Activated naive CD4-positive, alpha-beta T cell treated with Interleukin-2 at 50 U/mL for 16 hours (primary cell): ENCODE data around the gene UVSSA.

Experiments used
- DNase-seq: peaks from one replicate; pipeline ENCODE4 v3.0.0-alpha.2; 2020

UVSSA gene

DNA sequence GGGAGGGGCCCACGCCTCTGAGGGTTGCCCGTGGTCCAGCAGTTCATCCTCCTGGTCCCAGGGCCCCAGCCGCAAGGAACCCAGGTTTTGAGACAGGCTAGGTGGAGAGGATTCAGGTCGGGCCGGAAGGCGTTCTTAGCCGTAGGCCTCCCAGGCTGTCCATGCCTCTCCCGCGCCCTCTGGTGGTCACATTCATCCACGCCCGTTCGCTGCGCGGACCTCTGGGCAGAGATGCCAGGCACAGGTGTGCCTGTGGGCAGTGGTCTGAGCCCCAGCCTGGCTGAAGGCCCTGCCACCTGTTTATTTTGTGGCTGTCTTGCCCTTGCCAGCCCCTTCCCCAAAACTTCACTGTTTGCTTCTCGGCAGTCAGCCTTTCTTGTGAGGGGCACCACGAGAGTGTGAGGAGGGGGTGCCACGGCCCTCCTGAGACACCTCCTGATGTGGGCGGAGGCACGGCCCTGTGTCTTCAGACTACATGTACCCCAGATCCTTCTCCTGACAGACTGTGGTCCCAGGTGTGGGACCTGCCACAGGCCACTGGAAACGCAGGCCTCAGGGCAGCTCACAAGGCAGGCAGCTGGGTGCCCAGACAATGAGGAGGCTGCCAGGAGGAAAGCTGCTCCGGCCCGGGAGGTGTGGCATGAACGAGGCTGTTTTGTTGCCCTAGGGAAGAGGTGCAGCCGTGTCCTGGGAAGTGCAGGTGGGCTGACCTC is 5.0 kb downstream of the UVSSA start:
- DNase-seq, result peak; percentile 90

DNA sequence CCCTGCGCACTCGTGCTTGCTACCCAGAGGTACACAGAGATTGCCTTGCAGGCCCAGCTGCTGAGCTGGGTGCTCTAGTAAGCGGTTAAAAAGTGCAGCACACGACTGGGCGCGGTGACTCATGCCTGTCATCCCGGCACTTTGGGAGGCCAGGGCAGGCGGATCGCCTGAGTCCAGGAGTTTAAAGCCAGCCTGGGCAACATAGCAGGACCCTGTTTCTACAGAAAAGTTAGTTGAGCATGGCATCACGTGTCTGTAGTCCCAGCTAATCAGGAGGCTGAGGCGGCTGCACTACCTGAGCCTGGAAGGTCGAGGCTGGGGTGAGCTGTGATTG is 5.5 kb downstream of the UVSSA start:
- DNase-seq, result no peak

DNA sequence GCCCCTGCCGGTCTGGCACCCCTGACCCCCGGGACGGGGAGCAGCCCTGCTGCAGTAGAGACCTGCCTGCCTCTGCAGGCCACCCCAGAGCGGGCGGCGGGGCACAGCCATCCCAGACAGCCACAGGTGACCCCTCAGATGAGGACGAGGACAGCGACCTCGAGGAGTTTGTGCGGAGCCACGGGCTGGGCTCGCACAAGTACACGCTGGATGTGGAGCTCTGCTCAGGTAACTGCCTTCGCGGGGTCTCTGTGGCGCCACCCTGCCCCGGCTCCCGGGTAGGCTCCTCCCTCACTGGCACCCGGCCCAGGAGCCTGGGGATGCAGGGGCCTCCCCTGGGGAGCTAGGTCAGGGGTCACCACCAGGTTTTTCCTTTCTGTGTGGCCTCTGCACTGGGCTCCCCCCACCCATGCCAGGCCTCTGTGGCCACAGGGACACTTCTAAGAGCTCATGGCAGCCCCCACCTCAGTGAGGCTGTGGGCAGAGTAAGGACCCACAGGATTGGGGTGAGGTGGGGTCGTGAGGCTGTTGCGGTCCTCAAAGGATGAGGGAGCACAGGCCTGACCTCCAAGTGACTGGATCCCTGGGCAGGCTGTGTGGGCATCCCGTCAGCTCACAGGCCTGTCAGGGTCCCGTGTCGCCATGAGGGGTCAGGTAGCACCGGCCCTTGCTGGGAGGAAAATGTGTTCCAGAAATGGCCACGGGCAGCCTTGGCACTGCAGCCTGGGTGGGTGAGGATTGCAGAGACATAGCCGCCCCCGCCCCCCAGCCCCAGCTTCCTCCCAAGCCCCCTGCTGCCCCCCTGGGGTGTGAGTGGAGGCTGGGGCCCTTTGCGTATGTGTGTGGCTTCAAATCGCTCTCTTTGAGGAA is 6.4 kb downstream of the UVSSA start:
- no peak for DNase-seq

- DNase-seq, result no peak
These were observed 7.4 kb downstream of the UVSSA start for GRCh38 chr4:1354136-1354982.

GRCh38 chr4:1354983-1355275 is 7.9 kb downstream of the UVSSA start:
- no peak for DNase-seq

DNA sequence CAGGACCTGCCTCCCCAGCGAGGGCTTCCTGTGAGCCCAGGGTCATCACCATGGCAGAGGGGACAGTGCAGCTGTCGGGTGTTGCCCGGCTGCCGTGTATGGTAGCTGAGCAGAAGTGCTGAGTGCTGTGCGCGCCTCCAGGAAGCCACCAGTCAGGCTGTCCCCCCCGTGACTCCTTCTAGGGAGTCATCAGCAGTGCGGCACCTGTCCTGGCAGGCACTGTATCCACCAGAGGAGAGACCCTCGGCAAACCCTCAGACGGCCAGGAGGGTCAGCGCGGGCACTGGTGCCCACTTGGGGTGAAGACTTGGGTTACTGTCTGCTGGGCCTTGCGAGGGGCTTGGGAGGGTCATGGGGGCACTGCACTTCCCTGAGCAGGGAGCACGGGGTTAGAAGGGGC is 8.4 kb downstream of the UVSSA start:
- DNase-seq, result no peak

- peak; percentile 46 for DNase-seq
These were observed 9.4 kb downstream of the UVSSA start for GRCh38 chr4:1356181-1356998.

DNA sequence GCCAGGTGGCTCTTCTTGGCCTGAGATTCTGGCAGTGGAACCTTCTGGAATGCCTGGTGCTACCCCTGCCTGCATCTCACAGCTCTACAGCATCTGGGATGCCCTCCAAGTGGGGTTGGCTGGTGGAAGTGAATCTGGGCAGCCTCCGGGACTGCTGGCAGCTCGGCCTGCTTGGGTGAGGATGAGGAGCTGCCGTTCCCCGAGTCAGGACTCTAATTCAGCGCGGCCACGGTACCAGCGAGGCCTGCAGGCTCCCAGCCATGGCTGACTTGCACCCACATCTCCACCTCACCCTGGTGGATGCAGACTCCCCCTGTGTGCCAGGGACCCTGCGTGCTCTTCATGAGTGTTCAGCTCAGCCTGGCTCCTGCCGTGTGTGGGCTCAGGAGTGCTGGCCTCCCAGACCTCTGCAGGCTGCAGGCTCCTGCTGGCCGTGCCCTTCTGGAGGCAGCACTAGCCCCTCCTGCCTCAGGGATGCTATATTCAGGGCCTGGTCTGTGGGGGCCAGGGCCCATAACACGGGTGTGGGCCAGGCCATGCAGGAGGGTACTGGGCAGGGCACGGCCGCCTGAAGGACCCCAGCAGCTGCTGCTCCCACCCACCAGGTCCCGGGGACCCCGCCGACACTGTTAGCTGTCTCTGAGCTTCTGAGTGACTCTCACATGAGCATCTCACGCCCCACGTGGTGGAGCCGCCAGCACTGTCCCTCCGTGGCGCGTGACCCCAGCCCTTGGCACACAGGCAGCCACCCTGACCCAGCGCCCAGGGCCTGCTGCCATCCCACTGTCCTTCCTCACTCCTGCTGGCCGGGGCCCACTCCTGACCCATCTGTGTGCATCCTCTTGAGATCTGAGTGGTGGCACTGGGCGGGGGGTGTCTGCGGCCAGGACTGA is 10.6 kb downstream of the UVSSA start:
- DNase-seq, result no peak

- no peak for DNase-seq
These were observed 11.6 kb downstream of the UVSSA start for GRCh38 chr4:1358421-1359143.

- DNase-seq, result no peak
These were observed 12.1 kb downstream of the UVSSA start for GRCh38 chr4:1359144-1359501.

GRCh38 chr4:1359976-1360375 is 13.0 kb downstream of the UVSSA start:
- no peak for DNase-seq

DNA sequence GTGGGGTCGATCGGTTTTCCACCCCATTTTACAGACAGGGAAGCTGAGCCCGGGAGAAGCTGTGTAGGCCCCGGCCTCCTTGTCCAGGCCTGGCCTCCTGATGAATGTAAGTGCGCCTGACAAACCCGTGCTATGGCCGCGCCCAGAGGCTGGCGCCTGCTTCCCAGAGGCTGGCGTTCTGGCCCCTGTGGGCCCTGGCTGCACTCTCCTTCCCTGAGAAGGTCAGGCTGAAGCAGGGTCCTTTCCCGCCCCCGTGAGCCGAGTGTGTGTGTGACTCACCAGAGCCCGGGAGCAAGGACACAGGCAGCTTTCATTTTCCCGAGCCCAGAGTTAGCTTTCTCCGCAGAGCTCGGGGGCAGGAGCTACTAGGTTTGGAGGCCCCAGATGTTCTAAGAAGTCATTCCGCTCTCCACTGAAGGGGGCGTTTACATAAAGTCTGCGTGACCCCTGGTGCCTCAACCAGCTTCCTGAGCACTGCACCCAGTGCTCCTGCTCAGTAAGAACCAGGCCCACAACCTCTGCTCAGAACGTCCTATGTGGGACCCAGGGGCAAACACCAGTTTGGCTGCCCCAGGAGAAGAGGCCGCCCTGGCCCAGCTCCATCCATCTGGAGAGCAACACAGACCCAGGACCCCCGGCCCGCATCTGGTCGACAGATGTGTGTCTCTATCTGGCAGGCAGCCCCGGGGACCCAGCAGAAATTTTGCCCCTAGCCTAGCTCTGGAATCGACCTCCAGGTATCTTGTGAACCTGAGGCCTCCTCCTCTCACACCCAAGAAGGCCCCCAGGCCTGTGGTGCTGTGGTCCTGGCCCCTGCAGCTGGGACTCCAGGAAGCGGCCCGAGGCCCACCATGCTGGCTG is 13.6 kb downstream of the UVSSA start:
- DNase-seq, result no peak

DNA sequence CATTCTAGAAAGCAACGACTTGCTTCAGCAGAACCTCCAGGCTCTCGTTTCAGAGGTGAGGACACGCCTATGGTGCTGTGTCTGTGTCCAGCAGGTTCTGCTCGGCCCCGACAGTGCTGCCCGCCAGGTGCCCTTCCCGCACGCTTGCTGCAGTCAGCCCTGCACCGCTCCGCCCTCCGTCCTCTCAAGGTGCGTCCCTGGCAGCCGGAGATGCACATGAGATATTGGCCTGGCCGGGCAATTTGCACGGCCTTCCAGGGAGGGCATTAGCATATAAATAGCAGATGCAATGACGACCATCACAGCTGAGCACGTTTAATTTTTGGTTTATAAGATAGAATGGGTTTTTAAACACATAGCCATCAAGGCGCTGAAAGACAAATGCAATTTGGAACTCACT is 14.4 kb downstream of the UVSSA start:
- no peak for DNase-seq

DNA sequence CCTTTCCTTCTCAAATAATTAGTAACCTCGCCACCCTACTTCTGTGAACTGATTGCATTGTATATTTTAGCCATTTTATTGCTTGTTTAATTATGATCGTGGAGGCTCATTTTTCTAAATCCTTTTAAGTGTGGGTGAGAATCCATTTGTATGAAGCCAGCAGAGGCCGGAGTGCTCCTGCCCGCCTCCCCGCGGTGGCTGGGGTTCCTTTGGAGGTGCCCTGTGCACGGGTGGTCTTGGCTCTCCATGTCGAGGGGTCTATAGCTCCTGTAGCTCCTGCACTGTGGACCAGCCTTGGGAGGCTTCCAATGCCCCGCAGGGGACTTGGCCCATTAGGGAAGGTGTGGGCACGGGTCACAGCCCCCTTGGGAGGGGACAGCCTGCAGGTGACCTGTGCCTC is 15.0 kb downstream of the UVSSA start:
- DNase-seq, result no peak

GRCh38 chr4:1362521-1362920 is 15.5 kb downstream of the UVSSA start:
- DNase-seq, result no peak

DNA sequence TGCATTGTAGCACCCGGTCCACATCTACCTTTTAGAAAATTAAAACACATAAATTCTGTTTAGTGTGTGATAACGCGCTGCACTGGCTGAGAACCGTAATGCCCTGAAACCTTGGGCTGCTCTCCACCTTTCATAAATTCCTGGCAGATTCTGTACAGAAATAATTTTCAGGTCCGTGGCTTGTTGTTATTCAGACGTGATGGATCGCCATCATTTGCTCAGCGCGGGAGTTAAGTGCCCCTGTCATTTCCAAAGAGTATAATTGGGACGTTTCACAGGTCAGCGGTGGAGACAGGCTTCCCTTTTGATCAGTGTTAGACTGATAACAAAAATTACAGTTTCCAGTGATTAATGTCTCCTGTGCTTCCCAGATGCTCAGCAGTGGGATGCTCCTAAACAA is 16.5 kb downstream of the UVSSA start:
- no peak for DNase-seq

DNA sequence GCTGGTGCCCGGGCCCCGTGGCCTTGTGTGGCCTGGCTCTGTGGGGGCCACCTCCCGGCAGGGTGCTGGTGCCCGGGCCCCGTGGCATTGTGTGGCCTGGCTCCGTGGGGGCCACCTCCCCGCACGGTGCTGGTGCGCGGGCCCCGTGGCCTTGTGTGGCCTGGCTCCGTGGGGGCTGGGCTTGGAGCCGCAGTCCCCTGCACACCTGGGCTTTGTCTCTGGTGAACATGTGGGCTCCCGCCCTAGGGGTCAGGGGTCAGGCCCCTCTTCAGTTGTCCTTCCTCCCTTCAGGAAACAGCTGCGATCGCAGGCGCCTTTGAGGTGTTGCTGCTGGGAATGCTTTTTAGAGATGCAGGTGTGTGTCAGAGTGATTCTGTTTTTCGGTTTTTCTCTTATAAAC is 17.2 kb downstream of the UVSSA start:
- DNase-seq, result no peak

GRCh38 chr4:1364748-1365147 is 17.7 kb downstream of the UVSSA start:
- DNase-seq, result no peak

GRCh38 chr4:1365271-1366178 is 18.5 kb downstream of the UVSSA start:
- DNase-seq, result no peak
